Uterus (tissue), 4 donors: Measurements from ENCODE around the gene KCNJ9. TPM values are rescaled to one million over a fixed set of nuclear protein-coding genes. Genes with fewer than 3 reads are reported as not detected.
A peak's percentile ranks its signal among the peaks of the same experiment; 100 is the strongest.
"Not testable (repeated sequence)": the region's sequence is repeated elsewhere in the genome, so short reads cannot be mapped to it uniquely, and the experiment has no call there.

Experiments used
- DNase-seq, 2 donors: peaks; one replicate each; pipeline ENCODE4 v3.0.0-alpha.2; 2019 to 2020
- H3K27ac ChIP-seq, 2 donors: fragments of 200-600 bp; sonication (generic); 1 replicate in 1 of 2; 2 replicates in 1 of 2; pipeline ENCODE4 v1.5.1; 2016 to 2018
- H3K27me3 ChIP-seq, 2 donors: fragments of 200-600 bp; sonication (generic); one replicate each; pipeline ENCODE4 v1.5.1; 2018 to 2019; ENCODE audit warnings: control low read depth in 1 of 2
- H3K36me3 ChIP-seq, 2 donors: fragments of 200-600 bp; sonication (generic); one replicate each; pipeline ENCODE4 v1.5.1; 2019; ENCODE audit warnings: control low read depth in 1 of 2
- H3K4me1 ChIP-seq, 2 donors: fragments of 200-600 bp; sonication (generic); one replicate each; pipeline ENCODE4 v1.5.1; 2018 to 2019; ENCODE audit warnings: control low read depth in 1 of 2
- H3K4me3 ChIP-seq, 2 donors: fragments of 200-600 bp; sonication (generic); 1 replicate in 1 of 2; 2 replicates in 1 of 2; pipeline ENCODE4 v1.5.1; 2018 to 2019; ENCODE audit warnings: mild to moderate bottlenecking in 1 of 2
- H3K9me3 ChIP-seq, 2 donors: fragments of 200-600 bp; sonication (generic); one replicate each; pipeline ENCODE4 v1.5.1; 2019; ENCODE audit warnings: control low read depth in 1 of 2
- CTCF ChIP-seq, 4 experiments: fragments of 200-600 bp in 2 of 4; fragments of 450-650 bp in 2 of 4; sonication (generic) in 2 of 4; IDR thresholded peaks; one replicate each; pipeline ENCODE4 v1.5.1; 2016 to 2019; ENCODE audit warnings: antibody characterized with exemption in 4 of 4, mild to moderate bottlenecking in 2 of 4, moderate library complexity in 1 of 4
- POLR2A ChIP-seq, 2 donors: fragments of 450-650 bp; IDR thresholded peaks; one replicate each; pipeline ENCODE4 v1.6.1; 2016; ENCODE audit warnings: antibody characterized with exemption in 2 of 2, mild to moderate bottlenecking in 1 of 2, moderate library complexity in 1 of 2
- intact Hi-C: fragments of 100-400 bp; cut with DNase I; formaldehyde crosslinking; loops from one replicate; pipeline ENCODE4 v1.15.1; 2023; ENCODE audit warnings: low total_unique reads
- total RNA-seq, 4 donors: library from RNA; depleted of rRNA in 3 of 4; stranded (reverse); fragments of >200 nt in 3 of 4; gene quantifications; one replicate each; pipeline versions ENCODE4 v1.1.0 to v1.2.4, GENCODE V29; 2014 to 2023
- donor health status: DM: yes; HTN: yes; CAD: no.

Gene KCNJ9
- total RNA-seq, 4 donors from 2014 or later, result 0.28 TPM; not detected in 3

- H3K27me3 ChIP-seq, result no peaks in the 10 kb centered on the region
- TF ChIP-seq CTCF (IDR thresholded peaks at IDR 0.05), result peak; percentile 33 to 57 (median 49)
- TF ChIP-seq POLR2A (IDR thresholded peaks at IDR 0.05), result no peak
- H3K36me3 ChIP-seq, result no peaks in the 10 kb centered on the region
- H3K4me1 ChIP-seq, result no peaks in the 10 kb centered on the region
- no peaks in the 10 kb centered on the region for H3K9me3 ChIP-seq
- intact Hi-C loops, result no loop called here
- no peak overlapping the region for H3K4me3 ChIP-seq
- DNase-seq, result peak; percentile 51 to 56
- no peak overlapping the region for H3K27ac ChIP-seq
Observed at GRCh38 chr1:160046494-160047110, 34.7 kb upstream of the KCNJ9 start.

- Histone ChIP-seq H3K36me3 (no peaks in the 10 kb centered on the region), H3K4me3 (no peak overlapping the region), H3K9me3 (no peaks in the 10 kb centered on the region), H3K27ac (no peak overlapping the region), H3K4me1 (no peaks in the 10 kb centered on the region), H3K27me3 (no peaks in the 10 kb centered on the region)
- DNase-seq, result no peak
- TF ChIP-seq CTCF (IDR thresholded peaks at IDR 0.05) (no peak), POLR2A (IDR thresholded peaks at IDR 0.05) (no peak)
- intact Hi-C loops, result no loop called here
Observed at GRCh38 chr1:160047111-160047991, 34.0 kb upstream of the KCNJ9 start.

GRCh38 chr1:160048335-160048734 lies 33.0 kb upstream of the KCNJ9 start:
- TF ChIP-seq POLR2A (IDR thresholded peaks at IDR 0.05), result no peak
- TF ChIP-seq CTCF (IDR thresholded peaks at IDR 0.05), result no peak

GRCh38 chr1:160049101-160049500 lies 32.2 kb upstream of the KCNJ9 start:
- H3K4me1 ChIP-seq, result no peaks in the 10 kb centered on the region

More at GRCh38 chr1:160048335-160048734, 33.0 kb upstream of the KCNJ9 start:
- H3K27ac ChIP-seq, result no peak overlapping the region
- no peaks in the 10 kb centered on the region for H3K4me1 ChIP-seq
- H3K27me3 ChIP-seq, result no peaks in the 10 kb centered on the region
- no peaks in the 10 kb centered on the region for H3K36me3 ChIP-seq
- no peak for DNase-seq
- no peak overlapping the region for H3K4me3 ChIP-seq
- intact Hi-C loops, result no loop called here
- no peaks in the 10 kb centered on the region for H3K9me3 ChIP-seq

GRCh38 chr1:160050182-160050581 lies 31.2 kb upstream of the KCNJ9 start:
- H3K27ac ChIP-seq, intact Hi-C loops, H3K4me1 ChIP-seq, DNase-seq, H3K36me3 ChIP-seq, H3K27me3 ChIP-seq, H3K9me3 ChIP-seq, H3K4me3 ChIP-seq: not testable (repeated sequence)

More at GRCh38 chr1:160049101-160049500, 32.2 kb upstream of the KCNJ9 start:
- H3K36me3 ChIP-seq, result no peaks in the 10 kb centered on the region
- no peak for DNase-seq
- H3K9me3 ChIP-seq, result no peaks in the 10 kb centered on the region
- no peaks in the 10 kb centered on the region for H3K27me3 ChIP-seq
- no peak overlapping the region for H3K4me3 ChIP-seq
- H3K27ac ChIP-seq, result no peak overlapping the region
- TF ChIP-seq CTCF (IDR thresholded peaks at IDR 0.05) (no peak), POLR2A (IDR thresholded peaks at IDR 0.05) (no peak)
- intact Hi-C loops, result no loop called here
